H1 (cell line): Measurements from ENCODE around the gene WNT1. TPM values are rescaled to one million over a fixed set of nuclear protein-coding genes. Genes with fewer than 3 reads are reported as not detected.

Experiments used
- CTCF ChIA-PET: fragments of 300-600 bp; sonication (Branson Sonifier 250); formaldehyde crosslinking; loops from one replicate; lab custom pipeline; 2021; ENCODE audit not compliant: partially characterized antibody; lab: Charles Lee
- POLR2A ChIA-PET: fragments of 300-600 bp; sonication (Branson Sonifier 250); formaldehyde crosslinking; loops from one replicate; lab custom pipeline; 2021; ENCODE audit warnings: inconsistent platforms; ENCODE audit not compliant: partially characterized antibody; lab: Charles Lee
- DNase-seq, 2 experiments: peaks; one replicate each; pipeline versions ENCODE4 v3.0.0 to v3.0.0-alpha.2; 2010 to 2022; ENCODE audit warnings: low spot score in 2 of 2, low read depth in 1 of 2, mixed read lengths in 1 of 2
- FAIRE-seq: peaks from 2 replicates; lab custom pipeline; 2011; peaks lifted over from hg19 to GRCh38; lab: Jason Lieb, UNC
- H2AFZ ChIP-seq: 2 replicates; pipeline ENCODE4 v1.8.1; 2012; ENCODE audit warnings: low read length, inconsistent platforms
- H2AK5ac ChIP-seq: 2 replicates; pipeline ENCODE4 v1.6.1; 2013; ENCODE audit warnings: low read depth, low read length
- H2BK120ac ChIP-seq: replicated peaks from 2 replicates; pipeline ENCODE3; 2013; ENCODE audit warnings: low read depth, low read length, inconsistent platforms
- H2BK12ac ChIP-seq: 2 replicates; pipeline ENCODE4 v1.6.1; 2013; ENCODE audit warnings: low read depth, low read length
- H2BK15ac ChIP-seq: 2 replicates; pipeline ENCODE4 v1.6.1; 2013; ENCODE audit warnings: low read length
- H2BK20ac ChIP-seq: 2 replicates; pipeline ENCODE4 v1.6.1; 2013; ENCODE audit warnings: low read length
- H2BK5ac ChIP-seq: 2 replicates; pipeline ENCODE4 v1.6.1; 2013; ENCODE audit warnings: low read depth, low read length
- H3K14ac ChIP-seq: 2 replicates; pipeline ENCODE4 v1.6.1; 2013; ENCODE audit warnings: inconsistent platforms; ENCODE audit not compliant: insufficient read length
- H3K18ac ChIP-seq: 2 replicates; pipeline ENCODE4 v1.6.1; 2013; ENCODE audit warnings: low read length; ENCODE audit errors: extremely low read depth
- H3K23ac ChIP-seq: 2 replicates; pipeline ENCODE4 v1.6.1; 2013; ENCODE audit warnings: inconsistent platforms; ENCODE audit not compliant: insufficient read length
- H3K23me2 ChIP-seq: 2 replicates; pipeline ENCODE4 v1.6.1; 2013; ENCODE audit warnings: low read depth, low read length
- H3K27ac ChIP-seq: 2 replicates; pipeline ENCODE4 v1.6.1; 2011; ENCODE audit warnings: low read depth, low read length, inconsistent platforms
- H3K27me3 ChIP-seq, 4 experiments: replicated peaks in 1 of 4; 1 replicate in 1 of 4; 2 replicates in 3 of 4; pipeline versions ENCODE4 v1.6.1 to v1.8.1; 2011 to 2013; ENCODE audit warnings: low read length in 3 of 4, mild to moderate bottlenecking in 3 of 4, inconsistent platforms in 2 of 4, mixed read lengths in 2 of 4, moderate library complexity in 1 of 4; ENCODE audit not compliant: control insufficient read depth in 3 of 4, insufficient read depth in 3 of 4; ENCODE audit errors: extremely low read depth in 1 of 4
- H3K36me3 ChIP-seq, 4 experiments: 2 replicates each; pipeline versions ENCODE4 v1.6.1 to v1.8.1; 2011 to 2013; ENCODE audit warnings: mild to moderate bottlenecking in 4 of 4, low read length in 3 of 4, moderate library complexity in 2 of 4, control low read depth in 1 of 4, inconsistent platforms in 1 of 4; ENCODE audit not compliant: insufficient read depth in 4 of 4, control insufficient read depth in 2 of 4
- H3K4ac ChIP-seq: replicated peaks from 2 replicates; pipeline ENCODE3; 2013; ENCODE audit warnings: low read length, low read depth, mixed read lengths, inconsistent platforms; ENCODE audit not compliant: insufficient read length
- H3K4me1 ChIP-seq, 4 experiments: replicated peaks in 1 of 4; 1 replicate in 1 of 4; 2 replicates in 3 of 4; pipeline versions ENCODE4 v1.6.1 to v1.8.1; 2011 to 2013; ENCODE audit warnings: low read length in 3 of 4, inconsistent platforms in 2 of 4, mixed read lengths in 1 of 4; ENCODE audit not compliant: insufficient read depth in 4 of 4, control insufficient read depth in 3 of 4
- H3K4me2 ChIP-seq, 2 experiments: 2 replicates each; pipeline versions ENCODE4 v1.6.1 to v1.8.1; 2011 to 2013; ENCODE audit warnings: low read depth in 2 of 2, low read length in 2 of 2, control low read depth in 1 of 2, inconsistent platforms in 1 of 2, mild to moderate bottlenecking in 1 of 2; ENCODE audit not compliant: insufficient read depth in 1 of 2
- H3K4me3 ChIP-seq, 4 experiments: fragments of 200-600, 300-600 bp in 1 of 4; sonication (generic), shearing (Covaris generic), sonication (Bioruptor Twin) in 1 of 4; 2 replicates each; pipeline versions ENCODE4 v1.5.1 to v1.8.1; 2011 to 2016; ENCODE audit warnings: low read length in 4 of 4, low read depth in 3 of 4, control low read depth in 2 of 4, inconsistent platforms in 2 of 4, mild to moderate bottlenecking in 2 of 4, mixed read lengths in 1 of 4, moderate library complexity in 1 of 4; ENCODE audit not compliant: insufficient read depth in 2 of 4; ENCODE audit errors: extremely low read depth in 1 of 4
- H3K56ac ChIP-seq: replicated peaks from 2 replicates; pipeline ENCODE3; 2013; ENCODE audit warnings: low read depth, mild to moderate bottlenecking, mixed read lengths, low read length, inconsistent platforms; ENCODE audit not compliant: insufficient read length
- H3K79me1 ChIP-seq: 2 replicates; pipeline ENCODE4 v1.6.1; 2013; ENCODE audit warnings: low read depth, low read length, control low read depth
- H3K79me2 ChIP-seq, 2 experiments: 2 replicates each; pipeline versions ENCODE4 v1.6.1 to v1.8.1; 2012 to 2013; ENCODE audit warnings: low read length in 2 of 2, mild to moderate bottlenecking in 2 of 2, inconsistent platforms in 1 of 2; ENCODE audit not compliant: insufficient read depth in 2 of 2, control insufficient read depth in 1 of 2
- H3K9ac ChIP-seq, 4 experiments: replicated peaks in 1 of 4; 1 replicate in 1 of 4; 2 replicates in 3 of 4; pipeline versions ENCODE4 v1.6.1 to v1.8.1; 2011 to 2013; ENCODE audit warnings: low read depth in 3 of 4, low read length in 3 of 4, control low read depth in 2 of 4, mild to moderate bottlenecking in 2 of 4, moderate library complexity in 2 of 4, inconsistent platforms in 1 of 4; ENCODE audit errors: extremely low read depth in 1 of 4
- H3K9me3 ChIP-seq, 2 experiments: 2 replicates each; pipeline versions ENCODE4 v1.6.1 to v1.8.1; 2012 to 2013; ENCODE audit warnings: mild to moderate bottlenecking in 2 of 2, moderate library complexity in 2 of 2, control low read depth in 1 of 2, inconsistent platforms in 1 of 2, low read depth in 1 of 2, low read length in 1 of 2, mixed read lengths in 1 of 2; ENCODE audit not compliant: insufficient read depth in 2 of 2
- H4K20me1 ChIP-seq, 2 experiments: replicated peaks in 1 of 2; 2 replicates each; pipeline versions ENCODE3 to v1.8.1; 2011 to 2013; ENCODE audit warnings: inconsistent platforms in 2 of 2, low read length in 2 of 2, mild to moderate bottlenecking in 1 of 2; ENCODE audit not compliant: insufficient read depth in 2 of 2, control insufficient read depth in 1 of 2
- H4K5ac ChIP-seq: 2 replicates; pipeline ENCODE4 v1.6.1; 2013; ENCODE audit warnings: low read length, low read depth, mixed read lengths, inconsistent platforms; ENCODE audit not compliant: insufficient read length
- H4K8ac ChIP-seq: 2 replicates; pipeline ENCODE4 v1.8.0; 2013; ENCODE audit warnings: mild to moderate bottlenecking, moderate library complexity, low read length, inconsistent platforms; ENCODE audit not compliant: insufficient read depth; ENCODE audit errors: extremely low read depth
- H4K91ac ChIP-seq: replicated peaks from 2 replicates; pipeline ENCODE3; 2013; ENCODE audit warnings: low read length, mixed read lengths, inconsistent platforms; ENCODE audit not compliant: insufficient read length
- CBX5 ChIP-seq: fragments of 300-800, 300-1000 bp; sonication (generic); IDR thresholded peaks from 2 replicates; pipeline ENCODE4 v1.7.1; 2016; ENCODE audit warnings: antibody characterized with exemption, low read length, low read depth
- CEBPB ChIP-seq: IDR thresholded peaks from 2 replicates; pipeline ENCODE4 v1.6.1; 2012; ENCODE audit warnings: low read depth, low read length
- CTBP2 ChIP-seq: IDR thresholded peaks from 2 replicates; pipeline ENCODE4 v1.7.0; 2011; ENCODE audit warnings: borderline replicate concordance, mild to moderate bottlenecking, moderate library complexity, mixed read lengths, low read length; ENCODE audit not compliant: insufficient read depth, insufficient read length
- GABPA ChIP-seq: IDR thresholded peaks from 2 replicates; pipeline ENCODE4 v1.6.1; 2011; ENCODE audit warnings: mild to moderate bottlenecking, low read length, moderate library complexity, borderline replicate concordance; ENCODE audit not compliant: insufficient read depth
- GTF2F1 ChIP-seq: IDR thresholded peaks from 2 replicates; pipeline ENCODE4 v1.6.1; 2012; ENCODE audit warnings: low read depth, low read length, improper control_type of control experiment, borderline replicate concordance
- HDAC2 ChIP-seq, 2 experiments: fragments of 300-600 bp in 1 of 2; sonication (generic) in 1 of 2; IDR thresholded peaks; 2 replicates each; pipeline ENCODE4 v1.6.1; 2011 to 2012; ENCODE audit warnings: low read depth in 2 of 2, low read length in 2 of 2, mild to moderate bottlenecking in 2 of 2, moderate library complexity in 2 of 2, borderline replicate concordance in 1 of 2, inconsistent platforms in 1 of 2
- NANOG ChIP-seq: IDR thresholded peaks from 2 replicates; pipeline ENCODE4 v1.6.1; 2011; ENCODE audit warnings: low read length, low read depth, mild to moderate bottlenecking, inconsistent platforms; ENCODE audit not compliant: insufficient read depth, poor library complexity, severe bottlenecking
- RBBP5 ChIP-seq: IDR thresholded peaks from 2 replicates; pipeline ENCODE4 v1.7.1; 2012; ENCODE audit warnings: low read depth, mild to moderate bottlenecking, inconsistent platforms, low read length, moderate library complexity, borderline replicate concordance
- RFX5 ChIP-seq: IDR thresholded peaks from 2 replicates; pipeline ENCODE4 v1.6.1; 2011; ENCODE audit warnings: low read depth, low read length, improper control_type of control experiment, borderline replicate concordance
- SIX5 ChIP-seq: IDR thresholded peaks from 2 replicates; pipeline ENCODE4 v1.6.1; 2011; ENCODE audit warnings: mild to moderate bottlenecking, low read depth, low read length
- SP4 ChIP-seq: IDR thresholded peaks from 2 replicates; pipeline ENCODE4 v1.6.1; 2012; ENCODE audit warnings: low read length, inconsistent platforms
- SUZ12 ChIP-seq: fragments of 200-600 bp; sonication (generic); IDR thresholded peaks from 2 replicates; pipeline ENCODE4 v1.6.1; 2012; ENCODE audit warnings: mild to moderate bottlenecking, inconsistent platforms, low read length, moderate library complexity, mixed read lengths
- TEAD4 ChIP-seq: IDR thresholded peaks from 2 replicates; pipeline ENCODE4 v1.6.1; 2012; ENCODE audit warnings: low read depth, low read length, inconsistent platforms, mixed read lengths
- WGBS, 2 experiments: shearing (Covaris generic) in 1 of 2; methylation state at CpG; one replicate each; pipeline versions ENCODE4 v1.1.6 to v1.1.7; 2013 to 2015; ENCODE audit warnings: low lambda C conversion rate in 2 of 2, mixed read lengths in 2 of 2, inconsistent platforms in 1 of 2, low coverage in 1 of 2, missing lambda C conversion rate in 1 of 2; ENCODE audit not compliant: insufficient replicate concordance in 2 of 2, insufficient coverage in 1 of 2, insufficient read length in 1 of 2; ENCODE audit errors: extremely low coverage in 1 of 2, missing lambda C conversion rate in 1 of 2; 5-methylcytosine and 5-hydroxymethylcytosine counted together
- polyA plus RNA-seq, 7 experiments: library from polyadenylated mRNA; depleted of rRNA in 3 of 7; stranded (reverse) in 5 of 7; unstranded in 2 of 7; fragments of >200 nt in 5 of 7; fragments of 200-250 nt in 2 of 7; gene quantifications; 1 replicate in 5 of 7; 2 replicates in 1 of 7; 4 replicates in 1 of 7; pipeline versions ENCODE4 v1.2.1 to v1.2.3, GENCODE V29; 2011 to 2013; ENCODE audit warnings: missing spikeins in 2 of 7, mixed read lengths in 2 of 7
- total RNA-seq: library from RNA; stranded (reverse); fragmentation: NEBNext Ultra II Directional; extraction: Animal tissue kit (Norgen Biotek cat#: 25700); gene quantifications from 2 replicates; pipeline ENCODE4 v1.2.1, GENCODE V29; 2021

WNT1 gene
- total and polyA plus RNA-seq, 2 of the 8 experiments (the other 6 are each of a cell fraction or from before 2014, with no cell fraction given) = not detected

DNA sequence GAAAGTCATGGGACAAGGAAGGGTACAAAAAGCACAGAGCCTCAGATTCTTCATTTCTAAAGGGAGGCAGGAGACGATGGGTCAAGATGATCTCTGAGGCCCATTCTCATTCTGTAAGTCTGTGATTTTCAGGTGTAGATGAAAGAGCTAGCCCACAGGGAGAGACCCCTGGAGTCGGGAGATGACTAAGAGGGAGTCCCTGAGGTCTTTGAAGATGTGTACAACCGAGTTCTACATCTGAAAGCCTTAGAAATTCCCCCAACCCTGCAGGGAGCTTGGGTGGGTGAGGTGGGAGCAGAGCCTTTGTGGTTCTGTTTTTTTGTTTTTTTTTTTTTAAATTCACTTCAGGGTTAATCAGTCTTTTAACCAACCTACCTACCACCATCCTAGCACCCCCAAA lies 9.7 kb upstream of the WNT1 start:
- Histone ChIP-seq H2BK15ac (peak overlapping the region; percentile 20; the same call in 1 of the 2 replicates), H3K4me3 (peak overlapping the region in 1 of 4 experiments; percentile 56; a peak in 2 of 8 replicates), H3K23me2 (peaks cover 7% of the 10 kb centered on the region), H4K5ac (no peak overlapping the region), H4K20me1 (peaks cover 0 to 10% of the 10 kb centered on the region in 2 experiments), H2BK20ac (0 out of 2 replicates have a peak overlapping the region, but pooled peaks have one; percentile 6), H2AK5ac (no peak overlapping the region), H2BK5ac (no peak overlapping the region), H3K4ac (no peak overlapping the region), H3K79me2 (no peaks in the 10 kb centered on the region), H3K4me1 (peaks cover 39 to 56% (median 46%) of the 10 kb centered on the region in 4 experiments), H3K23ac (no peak overlapping the region), H2BK12ac (0 out of 2 replicates have a peak overlapping the region, but pooled peaks have one; percentile 86), H3K9ac (no peak overlapping the region), H4K91ac (no peak overlapping the region), H3K9me3 (no peaks in the 10 kb centered on the region), H3K27me3 (peaks cover 40 to 67% (median 65%) of the 10 kb centered on the region in 4 experiments), H3K18ac (no peak overlapping the region; the same call in 1 of the 2 replicates), H3K79me1 (no peaks in the 10 kb centered on the region), H3K27ac (no peak overlapping the region), H3K56ac (no peak overlapping the region), H3K36me3 (no peaks in the 10 kb centered on the region; a peak in 1 of 8 replicates), H2BK120ac (no peak overlapping the region), H4K8ac (no peak overlapping the region), H3K14ac (no peak overlapping the region), H3K4me2 (peak overlapping the region; percentile 87 to 96; a peak in 3 of 4 replicates), H2AFZ (no peak overlapping the region)
- no peak for DNase-seq
- no peak for FAIRE-seq
- ChIA-PET POLR2A (interaction anchor here (0.7 to 6.9 kb wide), 11 partner anchors 11 to 162 kb away, joined by 3 to 65 read pairs (median 4); partner anchors contain the start of genes ARF3, CACNB3, DDN and FKBP11), CTCF (interaction anchor here (1.0 to 40.8 kb wide), 14 partner anchors 8 to 157 kb away, joined by 3 to 1336 read pairs (median 5); partner anchors contain the start of genes ARF3, DDN and WNT1)
- whole genome bisulfite sequencing, 2 experiments = 10% methylated on average over 3 of the region's 3 CpGs; no CpG with 5 or more reads in 1 of the 2 experiments
- TF ChIP-seq TEAD4 (no peak), NANOG (no peak), RBBP5 (no peak), GTF2F1 (no peak), SIX5 (no peak), GABPA (no peak), CTBP2 (no peak), SP4 (no peak), CBX5 (no peak), CEBPB (no peak), RFX5 (no peak), SUZ12 (no peak), HDAC2 (IDR thresholded peaks at IDR 0.05; ENCODE audit: borderline replicate concordance in 1 of 2, low read depth in 2 of 2, low read length in 2 of 2) (no peak)
